H9 (cell line): ENCODE data around the gene OFD1. TPM values are rescaled to one million over a fixed set of nuclear protein-coding genes. Genes with fewer than 3 reads are reported as not detected.

ENCODE experiments used
- DNase-seq: peaks from one replicate; pipeline ENCODE4 v3.0.0-alpha.2; 2017
- H2AFZ ChIP-seq: one replicate; pipeline ENCODE4 v1.6.1; 2013; ENCODE audit warnings: mild to moderate bottlenecking, low read length, control low read depth, moderate library complexity
- H2AK5ac ChIP-seq: 2 replicates; pipeline ENCODE4 v1.6.1; 2013; ENCODE audit warnings: low read length, control low read depth, mixed read lengths; ENCODE audit not compliant: insufficient read length
- H2BK120ac ChIP-seq: one replicate; pipeline ENCODE4 v1.6.1; 2013; ENCODE audit warnings: low read depth, mild to moderate bottlenecking, low read length, control low read depth, inconsistent platforms; ENCODE audit not compliant: poor library complexity, severe bottlenecking
- H2BK12ac ChIP-seq: 2 replicates; pipeline ENCODE4 v1.6.1; 2013; ENCODE audit warnings: low read length, control low read depth, mixed read lengths, low read depth; ENCODE audit not compliant: insufficient read length
- H2BK15ac ChIP-seq: 2 replicates; pipeline ENCODE4 v1.6.1; 2013; ENCODE audit warnings: low read depth, low read length, control low read depth
- H2BK20ac ChIP-seq: one replicate; pipeline ENCODE4 v1.6.1; 2013; ENCODE audit warnings: low read depth, mild to moderate bottlenecking, low read length, control low read depth, inconsistent platforms; ENCODE audit not compliant: poor library complexity, severe bottlenecking
- H2BK5ac ChIP-seq: 2 replicates; pipeline ENCODE4 v1.6.1; 2013; ENCODE audit warnings: low read length, control low read depth, mixed read lengths; ENCODE audit not compliant: insufficient read length
- H3K14ac ChIP-seq: 2 replicates; pipeline ENCODE4 v1.6.1; 2013; ENCODE audit warnings: low read length, control low read depth; ENCODE audit not compliant: insufficient read depth
- H3K18ac ChIP-seq: 2 replicates; pipeline ENCODE4 v1.6.1; 2013; ENCODE audit warnings: low read depth, mild to moderate bottlenecking, mixed read lengths, low read length, control low read depth; ENCODE audit not compliant: insufficient read length
- H3K23ac ChIP-seq: 2 replicates; pipeline ENCODE4 v1.6.1; 2013; ENCODE audit warnings: low read length, control low read depth, mixed read lengths, low read depth; ENCODE audit not compliant: insufficient read length
- H3K23me2 ChIP-seq: 2 replicates; pipeline ENCODE4 v1.6.1; 2013; ENCODE audit warnings: low read depth, mild to moderate bottlenecking, mixed read lengths, low read length, control low read depth; ENCODE audit not compliant: insufficient read length, poor library complexity, severe bottlenecking
- H3K27ac ChIP-seq: 2 replicates; pipeline ENCODE4 v1.5.1; 2013; ENCODE audit warnings: low read length, control low read depth, mixed read lengths, low read depth; ENCODE audit not compliant: insufficient read length
- H3K27me3 ChIP-seq: 2 replicates; pipeline ENCODE4 v1.6.1; 2013; ENCODE audit warnings: low read length, control low read depth, inconsistent platforms; ENCODE audit not compliant: insufficient read depth
- H3K4ac ChIP-seq: 2 replicates; pipeline ENCODE4 v1.6.1; 2013; ENCODE audit warnings: low read depth, mild to moderate bottlenecking, control low read depth, inconsistent platforms, low read length, moderate library complexity
- H3K4me1 ChIP-seq: 2 replicates; pipeline ENCODE4 v1.6.1; 2013; ENCODE audit warnings: low read length, control low read depth, inconsistent platforms; ENCODE audit not compliant: insufficient read depth
- H3K4me2 ChIP-seq: 2 replicates; pipeline ENCODE4 v1.6.1; 2013; ENCODE audit warnings: low read length, control low read depth, mixed read lengths; ENCODE audit not compliant: insufficient read length, insufficient read depth
- H3K56ac ChIP-seq: 2 replicates; pipeline ENCODE4 v1.6.1; 2013; ENCODE audit warnings: low read depth, mild to moderate bottlenecking, mixed read lengths, low read length, control low read depth; ENCODE audit not compliant: insufficient read length
- H3K79me1 ChIP-seq: 2 replicates; pipeline ENCODE4 v1.6.1; 2013; ENCODE audit warnings: low read depth, mild to moderate bottlenecking, moderate library complexity, low read length, control low read depth, inconsistent platforms; ENCODE audit not compliant: insufficient read depth, poor library complexity, severe bottlenecking
- H3K79me2 ChIP-seq: 2 replicates; pipeline ENCODE4 v1.6.1; 2013; ENCODE audit warnings: low read length, control low read depth, inconsistent platforms; ENCODE audit not compliant: insufficient read depth
- H3K9ac ChIP-seq: 2 replicates; pipeline ENCODE4 v1.6.1; 2013; ENCODE audit warnings: low read length, control low read depth, mixed read lengths; ENCODE audit not compliant: insufficient read length; ENCODE audit errors: extremely low read depth
- H3K9me3 ChIP-seq: one replicate; pipeline ENCODE4 v1.6.1; 2013; ENCODE audit warnings: low read depth, low read length, inconsistent platforms; ENCODE audit not compliant: control insufficient read depth
- H3T11ph ChIP-seq: one replicate; pipeline ENCODE4 v1.6.1; 2013; ENCODE audit warnings: mild to moderate bottlenecking, low read length, control low read depth, inconsistent platforms
- H4K20me1 ChIP-seq: one replicate; pipeline ENCODE4 v1.6.1; 2013; ENCODE audit not compliant: control insufficient read depth, insufficient read length, insufficient read depth
- H4K5ac ChIP-seq: 2 replicates; pipeline ENCODE4 v1.6.1; 2013; ENCODE audit warnings: low read depth, mild to moderate bottlenecking, mixed read lengths, low read length, control low read depth; ENCODE audit not compliant: insufficient read length
- H4K8ac ChIP-seq: replicated peaks from 2 replicates; pipeline ENCODE4 v1.6.1; 2013; ENCODE audit warnings: low read length, control low read depth, mixed read lengths, low read depth; ENCODE audit not compliant: insufficient read length
- H4K91ac ChIP-seq: 2 replicates; pipeline ENCODE4 v1.6.1; 2013; ENCODE audit warnings: low read depth, mild to moderate bottlenecking, moderate library complexity, mixed read lengths, low read length, control low read depth; ENCODE audit not compliant: insufficient read length
- H3K27ac Mint-ChIP-seq, 3 experiments: 2 replicates in 2 of 3; 3 replicates in 1 of 3; pipeline ENCODE4 v1.8.0; 2020 to 2021; ENCODE audit warnings: mixed read lengths in 3 of 3, mild to moderate bottlenecking in 1 of 3, moderate library complexity in 1 of 3
- H3K27me3 Mint-ChIP-seq: 2 replicates; pipeline ENCODE4 v1.8.0; 2021; ENCODE audit warnings: low read depth, mild to moderate bottlenecking, moderate library complexity, mixed read lengths
- H3K36me3 Mint-ChIP-seq, 3 experiments: 2 replicates in 2 of 3; 3 replicates in 1 of 3; pipeline ENCODE4 v1.8.0; 2020 to 2021; ENCODE audit warnings: low read depth in 3 of 3, mixed read lengths in 3 of 3; ENCODE audit not compliant: insufficient read depth in 1 of 3
- H3K4me1 Mint-ChIP-seq, 2 experiments: 2 replicates each; pipeline ENCODE4 v1.8.0; 2020; ENCODE audit warnings: mixed read lengths in 2 of 2
- H3K4me3 Mint-ChIP-seq, 2 experiments: 2 replicates in 1 of 2; 3 replicates in 1 of 2; pipeline ENCODE4 v1.8.0; 2020 to 2021; ENCODE audit warnings: mild to moderate bottlenecking in 2 of 2, mixed read lengths in 2 of 2, moderate library complexity in 1 of 2
- H3K9me3 Mint-ChIP-seq, 2 experiments: 2 replicates in 1 of 2; 3 replicates in 1 of 2; pipeline ENCODE4 v1.8.0; 2020; ENCODE audit warnings: mild to moderate bottlenecking in 2 of 2, mixed read lengths in 2 of 2, moderate library complexity in 1 of 2
- CTCF ChIP-seq: fragments of 200-600 bp; sonication (generic); conservative IDR thresholded peaks from 3 replicates; pipeline ENCODE4 v1.8.0; 2021; ENCODE audit warnings: antibody characterized with exemption, mild to moderate bottlenecking
- WGBS: extraction: QIAGEN DNeasy Blood & Tissue Kit; methylation state at CpG from one replicate; pipeline ENCODE4 v1.1.7; 2013; ENCODE audit warnings: missing lambda C conversion rate, low lambda C conversion rate, mixed read lengths; ENCODE audit not compliant: insufficient read length; ENCODE audit errors: extremely low coverage; 5-methylcytosine and 5-hydroxymethylcytosine counted together
- total RNA-seq: library from RNA; stranded (reverse); gene quantifications from 2 replicates; pipeline ENCODE4 v1.2.1, GENCODE V29; 2021

OFD1 gene
- total RNA-seq, 1 experiment from 2014 or later, result 36.0 TPM

- H4K5ac ChIP-seq, result no peak overlapping the region
- Mint-ChIP-seq H3K36me3 (peaks cover 9 to 71% (median 42%) of the 10 kb centered on the region in 3 experiments; a peak in 6 of 7 replicates), H3K27ac (no peak overlapping the region), H3K4me1 (peaks cover 10 to 12% of the 10 kb centered on the region in 2 experiments; a peak in 3 of 4 replicates), H3K4me3 (no peak overlapping the region), H3K27me3 (no peaks in the 10 kb centered on the region), H3K9me3 (peaks cover 17 to 29% of the 10 kb centered on the region in 2 experiments)
- no peak overlapping the region for H3K9ac ChIP-seq
- no peak overlapping the region for H2BK15ac ChIP-seq
- no peak overlapping the region for H4K8ac ChIP-seq
- TF ChIP-seq CTCF, result no peak
- no CpG with 5 or more reads among the region's 1 CpG for WGBS
- H4K91ac ChIP-seq, result no peak overlapping the region
- H3K18ac ChIP-seq, result no peak overlapping the region
- no peaks in the 10 kb centered on the region for H3K79me1 ChIP-seq
- H3T11ph ChIP-seq, result no peak overlapping the region
- no peak overlapping the region for H3K14ac ChIP-seq
- H3K4me1 ChIP-seq, result no peaks in the 10 kb centered on the region; the same call in 1 of the 2 replicates
- H2BK20ac ChIP-seq, result no peak overlapping the region
- DNase-seq, result no peak
- H3K79me2 ChIP-seq, result 0 out of 2 replicates have a peak, but pooled peaks cover 2% of the 10 kb centered on the region
- H2AFZ ChIP-seq, result no peak overlapping the region
- no peak overlapping the region for H3K56ac ChIP-seq
- no peak overlapping the region for H3K23ac ChIP-seq
- no peaks in the 10 kb centered on the region for H3K23me2 ChIP-seq
- H3K27me3 ChIP-seq, result no peaks in the 10 kb centered on the region; the same call in 1 of the 2 replicates
- no peak overlapping the region for H2AK5ac ChIP-seq
- H2BK12ac ChIP-seq, result no peak overlapping the region
- no peak overlapping the region for H2BK5ac ChIP-seq
- H2BK120ac ChIP-seq, result no peak overlapping the region
- H3K9me3 ChIP-seq, result no peaks in the 10 kb centered on the region
- H3K4ac ChIP-seq, result no peak overlapping the region
- no peak overlapping the region for H3K27ac ChIP-seq
- H3K4me2 ChIP-seq, result no peak overlapping the region
- no peaks in the 10 kb centered on the region for H4K20me1 ChIP-seq
Measured at GRCh38 chrX:13754765-13755164, 20.2 kb downstream of the OFD1 start.
